Lower lobe of right lung (tissue), 2 donors: ENCODE results near the gene RFTN2. TPM values are rescaled to one million over a fixed set of nuclear protein-coding genes. Genes with fewer than 3 reads are reported as not detected.

ENCODE experiments used
- ATAC-seq, 2 donors: fragments of 200-7000 bp; cut with Tn5 transposase; one replicate each; pipeline ENCODE4 v1.9.1; 2020 to 2022; ENCODE audit warnings: mild to moderate bottlenecking in 2 of 2, moderate library complexity in 2 of 2
- DNase-seq: peaks from one replicate; pipeline ENCODE4 v3.0.0-alpha.2; 2020
- H3K27ac ChIP-seq: fragments of 200-600 bp; one replicate; pipeline ENCODE4 v1.8.0; 2022
- H3K27me3 ChIP-seq: fragments of 200-600 bp; one replicate; pipeline ENCODE4 v1.8.0; 2022; ENCODE audit warnings: low read depth
- H3K36me3 ChIP-seq: fragments of 200-600 bp; one replicate; pipeline ENCODE4 v1.8.0; 2022; ENCODE audit warnings: mild to moderate bottlenecking
- H3K4me1 ChIP-seq: fragments of 200-600 bp; one replicate; pipeline ENCODE4 v1.8.0; 2022
- H3K4me3 ChIP-seq: fragments of 200-600 bp; one replicate; pipeline ENCODE4 v1.8.0; 2022; ENCODE audit warnings: mild to moderate bottlenecking
- H3K9me3 ChIP-seq: fragments of 200-600 bp; one replicate; pipeline ENCODE4 v1.8.0; 2022
- intact Hi-C: fragments of 100-400 bp; cut with DNase I; formaldehyde crosslinking; loops from one replicate; pipeline ENCODE4 v1.11.0; 2022
- total RNA-seq: library from RNA; stranded (reverse); fragmentation: NEBNext Ultra II Directional; extraction: Animal tissue kit (Norgen Biotek cat#: 25700); gene quantifications from one replicate; pipeline ENCODE4 v1.2.1, GENCODE V29; 2021
- TF ChIP-seq, protein P1 (sequence below): fragments of 200-600 bp; IDR thresholded peaks from one replicate; pipeline ENCODE4 v1.8.0; 2022; ENCODE audit warnings: antibody characterized with exemption, mild to moderate bottlenecking
- donor health status: DM: no; HTN: yes; CAD: no; lungs with severe emphysema.

The RFTN2 gene
- total RNA-seq, 1 donor from 2014 or later: 4.3 TPM

DNA sequence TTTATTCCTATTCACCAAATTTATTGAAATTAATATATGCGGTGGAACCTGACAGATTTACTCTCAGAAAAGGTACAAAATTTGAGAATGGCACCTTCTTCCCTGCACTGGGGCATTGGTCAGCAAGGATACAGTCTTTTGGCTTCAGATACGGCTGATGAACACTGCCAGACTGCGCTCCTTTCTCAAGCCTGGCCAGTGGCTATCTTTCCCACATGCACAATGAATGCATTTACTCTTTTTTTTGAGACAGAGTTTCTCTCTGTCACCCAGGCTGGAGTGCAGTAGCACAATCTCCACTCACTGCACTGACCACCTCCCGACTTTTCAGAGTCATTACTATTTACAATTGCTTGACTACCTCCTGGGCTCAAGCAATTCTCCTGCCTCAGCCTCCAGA lies 97.9 kb downstream of the RFTN2 start:
- no peaks in the 10 kb centered on the region for H3K27me3 ChIP-seq
- no peaks in the 10 kb centered on the region for H3K36me3 ChIP-seq
- H3K4me1 ChIP-seq: no peaks in the 10 kb centered on the region
- intact Hi-C loops: no loop called here
- no peak for DNase-seq
- TF ChIP-seq, protein P1, sequence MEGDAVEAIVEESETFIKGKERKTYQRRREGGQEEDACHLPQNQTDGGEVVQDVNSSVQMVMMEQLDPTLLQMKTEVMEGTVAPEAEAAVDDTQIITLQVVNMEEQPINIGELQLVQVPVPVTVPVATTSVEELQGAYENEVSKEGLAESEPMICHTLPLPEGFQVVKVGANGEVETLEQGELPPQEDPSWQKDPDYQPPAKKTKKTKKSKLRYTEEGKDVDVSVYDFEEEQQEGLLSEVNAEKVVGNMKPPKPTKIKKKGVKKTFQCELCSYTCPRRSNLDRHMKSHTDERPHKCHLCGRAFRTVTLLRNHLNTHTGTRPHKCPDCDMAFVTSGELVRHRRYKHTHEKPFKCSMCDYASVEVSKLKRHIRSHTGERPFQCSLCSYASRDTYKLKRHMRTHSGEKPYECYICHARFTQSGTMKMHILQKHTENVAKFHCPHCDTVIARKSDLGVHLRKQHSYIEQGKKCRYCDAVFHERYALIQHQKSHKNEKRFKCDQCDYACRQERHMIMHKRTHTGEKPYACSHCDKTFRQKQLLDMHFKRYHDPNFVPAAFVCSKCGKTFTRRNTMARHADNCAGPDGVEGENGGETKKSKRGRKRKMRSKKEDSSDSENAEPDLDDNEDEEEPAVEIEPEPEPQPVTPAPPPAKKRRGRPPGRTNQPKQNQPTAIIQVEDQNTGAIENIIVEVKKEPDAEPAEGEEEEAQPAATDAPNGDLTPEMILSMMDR: no peak
- no peak for ATAC-seq
- H3K27ac ChIP-seq: no peak overlapping the region
- H3K4me3 ChIP-seq: no peak overlapping the region
- peaks cover 7% of the 10 kb centered on the region for H3K9me3 ChIP-seq

DNA sequence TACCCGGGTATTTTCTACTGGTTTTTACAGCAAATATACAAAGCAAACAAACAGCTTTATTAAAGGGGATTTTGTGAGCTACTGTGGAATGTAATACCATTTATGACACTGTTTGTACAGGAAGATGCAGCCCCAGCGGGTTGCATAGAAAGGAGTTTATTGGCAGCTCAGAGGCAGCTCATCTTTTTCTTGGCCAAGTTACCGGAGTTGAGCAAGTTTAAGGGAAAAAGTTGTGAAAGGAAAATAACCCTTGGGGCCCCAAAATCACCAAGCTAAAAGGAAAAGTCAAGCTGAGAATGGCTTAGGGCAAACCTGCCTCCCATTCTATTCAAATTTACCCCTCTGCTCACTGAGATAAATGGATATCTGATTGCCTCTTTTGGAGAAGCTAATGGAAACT lies 98.8 kb downstream of the RFTN2 start:
- no peak for DNase-seq
- Histone ChIP-seq H3K36me3 (no peaks in the 10 kb centered on the region), H3K4me1 (no peaks in the 10 kb centered on the region), H3K27ac (no peak overlapping the region), H3K9me3 (peaks cover 7% of the 10 kb centered on the region), H3K4me3 (no peak overlapping the region), H3K27me3 (no peaks in the 10 kb centered on the region)
- TF ChIP-seq, protein P1: no peak
- intact Hi-C loops: no loop called here
- no peak for ATAC-seq

DNA sequence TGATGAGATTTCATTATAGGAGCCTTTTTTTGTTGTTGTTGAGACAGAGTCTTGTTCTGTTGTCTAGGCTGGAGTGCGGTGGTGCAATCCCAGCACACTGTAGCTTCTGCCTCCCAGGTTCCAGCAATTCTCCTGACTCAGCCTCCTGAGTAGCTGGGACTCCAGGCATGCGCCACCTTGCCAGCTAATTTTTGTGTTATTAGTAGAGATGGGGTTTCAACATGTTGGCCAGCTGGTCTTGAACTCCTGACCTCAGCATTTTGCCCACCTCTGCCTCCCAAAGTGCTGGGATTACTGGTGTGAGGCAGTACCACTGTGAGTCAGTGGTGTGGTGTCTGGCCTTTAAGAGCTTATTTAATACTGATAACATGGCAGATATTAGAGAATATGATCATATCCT lies 99.4 kb downstream of the RFTN2 start:
- no peak for DNase-seq
- no peaks in the 10 kb centered on the region for H3K36me3 ChIP-seq
- ATAC-seq: no peak
- peaks cover 7% of the 10 kb centered on the region for H3K9me3 ChIP-seq
- no peaks in the 10 kb centered on the region for H3K27me3 ChIP-seq
- no peak overlapping the region for H3K4me3 ChIP-seq
- TF ChIP-seq, protein P1: no peak
- intact Hi-C loops: no loop called here
- no peak overlapping the region for H3K27ac ChIP-seq
- H3K4me1 ChIP-seq: no peaks in the 10 kb centered on the region

DNA sequence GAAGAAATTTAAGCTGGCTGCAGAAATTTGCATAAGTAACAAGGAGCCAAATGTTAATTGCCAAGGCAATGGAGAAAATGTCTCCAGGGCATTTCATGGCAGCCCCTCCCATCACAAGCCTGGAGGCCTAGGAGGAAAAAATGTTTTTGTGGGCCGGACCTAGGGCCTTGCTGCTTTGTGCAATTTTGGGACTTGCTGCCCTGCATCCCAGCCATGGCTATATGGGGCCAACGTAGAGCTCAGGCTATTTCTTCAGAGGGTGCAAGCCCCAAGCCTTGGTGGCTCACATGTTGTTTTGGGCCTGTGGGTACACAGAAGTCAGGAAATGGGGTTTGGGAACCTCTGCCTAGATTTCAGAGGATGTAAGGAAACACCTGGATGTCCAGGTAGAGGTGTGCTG lies 101.8 kb downstream of the RFTN2 start:
- ATAC-seq: no peak
- Histone ChIP-seq H3K9me3 (peaks cover 7% of the 10 kb centered on the region), H3K4me1 (no peaks in the 10 kb centered on the region), H3K27ac (no peak overlapping the region), H3K36me3 (no peaks in the 10 kb centered on the region), H3K27me3 (no peaks in the 10 kb centered on the region), H3K4me3 (no peak overlapping the region)
- no peak for DNase-seq
- TF ChIP-seq, protein P1: no peak
- intact Hi-C loops: no loop called here

DNA sequence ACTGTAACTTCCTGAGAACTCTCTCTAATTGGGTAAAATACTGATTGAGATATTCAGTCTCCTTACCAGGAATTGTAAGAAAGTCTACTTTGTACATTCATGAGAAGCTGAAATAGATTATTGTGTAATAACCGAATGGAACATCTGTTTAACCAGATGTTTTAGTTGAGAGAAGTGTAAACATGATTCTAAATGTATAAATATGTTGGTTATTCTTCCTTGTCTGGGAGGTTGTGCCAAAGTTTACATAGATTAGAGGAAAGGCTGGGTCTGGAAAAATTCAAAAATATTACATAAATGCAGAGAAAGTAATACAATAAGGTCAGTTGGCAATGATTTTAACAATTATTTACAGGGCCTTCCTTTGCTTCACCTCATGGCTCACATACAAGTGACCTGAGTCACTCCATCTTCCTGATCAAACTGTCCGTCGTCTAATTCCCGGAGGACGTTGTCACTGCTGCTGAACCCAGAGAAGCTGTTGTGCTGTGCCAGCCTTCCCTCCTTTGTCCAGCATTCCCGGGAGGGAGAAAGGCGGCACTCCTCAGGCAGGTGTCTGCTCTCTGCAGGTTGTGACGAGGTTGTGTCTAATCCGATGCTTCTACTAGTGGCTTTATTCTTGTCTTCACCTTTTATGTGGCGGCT lies 103.6 kb downstream of the RFTN2 start:
- Histone ChIP-seq H3K27me3 (no peaks in the 10 kb centered on the region), H3K4me1 (no peaks in the 10 kb centered on the region), H3K27ac (no peak overlapping the region), H3K9me3 (peaks cover 7% of the 10 kb centered on the region), H3K4me3 (no peak overlapping the region), H3K36me3 (no peaks in the 10 kb centered on the region)
- DNase-seq (no peak), ATAC-seq (no peak)
- intact Hi-C loops: no loop called here
- TF ChIP-seq, protein P1: no peak
